Keratinocyte (primary cell): Measurements from ENCODE around the gene CEACAM3.

Experiments used
- EZH2 ChIP-seq: IDR thresholded peaks from one replicate; pipeline ENCODE4 v1.6.1; 2012; ENCODE audit warnings: inconsistent platforms, mild to moderate bottlenecking, low read length, moderate library complexity
- TF ChIP-seq, protein P1 (sequence below), 3 experiments: IDR thresholded peaks in 1 of 3; conservative IDR thresholded peaks in 1 of 3; optimal IDR thresholded peaks in 1 of 3; 2 replicates in 2 of 3; 3 replicates in 1 of 3; pipeline versions ENCODE3 to v1.5.1; 2011; ENCODE audit warnings: low read length in 3 of 3, mild to moderate bottlenecking in 3 of 3, moderate library complexity in 2 of 3, control low read depth in 1 of 3, inconsistent platforms in 1 of 3; ENCODE audit not compliant: insufficient read depth in 2 of 3; ENCODE audit errors: extremely low read depth in 1 of 3

GRCh38 chr19:41839211-41839610 lies 42.8 kb downstream of the CEACAM3 start:
- TF ChIP-seq, protein P1, sequence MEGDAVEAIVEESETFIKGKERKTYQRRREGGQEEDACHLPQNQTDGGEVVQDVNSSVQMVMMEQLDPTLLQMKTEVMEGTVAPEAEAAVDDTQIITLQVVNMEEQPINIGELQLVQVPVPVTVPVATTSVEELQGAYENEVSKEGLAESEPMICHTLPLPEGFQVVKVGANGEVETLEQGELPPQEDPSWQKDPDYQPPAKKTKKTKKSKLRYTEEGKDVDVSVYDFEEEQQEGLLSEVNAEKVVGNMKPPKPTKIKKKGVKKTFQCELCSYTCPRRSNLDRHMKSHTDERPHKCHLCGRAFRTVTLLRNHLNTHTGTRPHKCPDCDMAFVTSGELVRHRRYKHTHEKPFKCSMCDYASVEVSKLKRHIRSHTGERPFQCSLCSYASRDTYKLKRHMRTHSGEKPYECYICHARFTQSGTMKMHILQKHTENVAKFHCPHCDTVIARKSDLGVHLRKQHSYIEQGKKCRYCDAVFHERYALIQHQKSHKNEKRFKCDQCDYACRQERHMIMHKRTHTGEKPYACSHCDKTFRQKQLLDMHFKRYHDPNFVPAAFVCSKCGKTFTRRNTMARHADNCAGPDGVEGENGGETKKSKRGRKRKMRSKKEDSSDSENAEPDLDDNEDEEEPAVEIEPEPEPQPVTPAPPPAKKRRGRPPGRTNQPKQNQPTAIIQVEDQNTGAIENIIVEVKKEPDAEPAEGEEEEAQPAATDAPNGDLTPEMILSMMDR (optimal IDR thresholded peaks at IDR 0.05 in 1 of 3, IDR thresholded peaks at IDR 0.05 in 1 of 3, conservative IDR thresholded peaks at IDR 0.05 in 1 of 3; ENCODE audit: extremely low read depth in 1 of 3, insufficient read depth in 2 of 3, low read length in 3 of 3): no peak
- TF ChIP-seq EZH2: no peak
